Measurements from ENCODE around the gene GLRA1. TPM values are rescaled to one million over a fixed set of nuclear protein-coding genes. Genes with fewer than 3 reads are reported as not detected.
"Not testable (repeated sequence)": the region's sequence is repeated elsewhere in the genome, so short reads cannot be mapped to it uniquely, and the experiment has no call there.

The GLRA1 gene
- total and polyA plus RNA-seq, 10 donors: not detected

GRCh38 chr5:151897020-151897552 lies 27.6 kb downstream of the GLRA1 start:
- Histone ChIP-seq H3K27ac (no peak overlapping the region), H3K4me3 (no peak overlapping the region), H3K4me1 (no peaks in the 10 kb centered on the region), H3K36me3 (no peaks in the 10 kb centered on the region), H3K27me3 (replicated peaks in 1 of 7) (no peaks in the 10 kb centered on the region), H3K9me3 (no peaks in the 10 kb centered on the region)
- no peak for DNase-seq
- TF ChIP-seq CTCF (IDR thresholded peaks at IDR 0.05 in 8 of 11, conservative IDR thresholded peaks at IDR 0.05 in 3 of 11) (no peak), POLR2AphosphoS5 (IDR thresholded peaks at IDR 0.05) (no peak), POLR2A (IDR thresholded peaks at IDR 0.05) (no peak)
- 49 to 94% (median 84%) methylated on average over 2 of the region's 2 CpGs for WGBS, 5 donors
- intact Hi-C loops (cut with DNase I; ENCODE audit: low total_unique reads): no loop called here

GRCh38 chr5:151896031-151896691 lies 28.5 kb downstream of the GLRA1 start:
- WGBS, 5 donors: 45 to 64% (median 54%) methylated on average over 3 of the region's 3 CpGs
- no peak overlapping the region for H3K4me3 ChIP-seq
- no peak for DNase-seq
- H3K36me3 ChIP-seq: no peaks in the 10 kb centered on the region
- H3K4me1 ChIP-seq: no peaks in the 10 kb centered on the region
- no peaks in the 10 kb centered on the region for H3K27me3 ChIP-seq (replicated peaks in 1 of 7)
- intact Hi-C loops (cut with DNase I; ENCODE audit: low total_unique reads): no loop called here
- H3K9me3 ChIP-seq: no peaks in the 10 kb centered on the region
- no peak for TF ChIP-seq POLR2A (IDR thresholded peaks at IDR 0.05)
- TF ChIP-seq POLR2AphosphoS5 (IDR thresholded peaks at IDR 0.05): no peak
- no peak for TF ChIP-seq CTCF (IDR thresholded peaks at IDR 0.05 in 8 of 11, conservative IDR thresholded peaks at IDR 0.05 in 3 of 11)
- no peak overlapping the region for H3K27ac ChIP-seq

- Histone ChIP-seq H3K4me3 (no peak overlapping the region), H3K9me3 (no peaks in the 10 kb centered on the region), H3K4me1 (no peaks in the 10 kb centered on the region), H3K27me3 (replicated peaks in 1 of 7) (no peaks in the 10 kb centered on the region), H3K36me3 (no peaks in the 10 kb centered on the region), H3K27ac (no peak overlapping the region)
- intact Hi-C loops (cut with DNase I; ENCODE audit: low total_unique reads): no loop called here
- DNase-seq: no peak
- WGBS, 5 donors: 47 to 68% (median 62%) methylated on average over 5 of the region's 5 CpGs
- TF ChIP-seq CTCF (IDR thresholded peaks at IDR 0.05 in 8 of 11, conservative IDR thresholded peaks at IDR 0.05 in 3 of 11) (no peak), POLR2AphosphoS5 (IDR thresholded peaks at IDR 0.05) (no peak)
Measured at GRCh38 chr5:151895660-151896030, 29.0 kb downstream of the GLRA1 start.

- H3K27me3 ChIP-seq (replicated peaks in 1 of 7); DNase-seq; H3K9me3 ChIP-seq; intact Hi-C loops (cut with DNase I; ENCODE audit: low total_unique reads); H3K4me1 ChIP-seq; H3K4me3 ChIP-seq; H3K36me3 ChIP-seq; H3K27ac ChIP-seq: not testable (repeated sequence)
- WGBS, 5 donors: 87 to 96% (median 90%) methylated on average over 2 of the region's 2 CpGs
Measured at GRCh38 chr5:151893485-151893884, 31.2 kb downstream of the GLRA1 start.
